Tibial nerve (tissue), 4 donors: ENCODE measurements around the gene ATAD3A. TPM values are rescaled to one million over a fixed set of nuclear protein-coding genes. Genes with fewer than 3 reads are reported as not detected.
"Not testable (repeated sequence)": the region's sequence is repeated elsewhere in the genome, so short reads cannot be mapped to it uniquely, and the experiment has no call there.

Experiments used
- DNase-seq, 2 donors: peaks; one replicate each; pipeline ENCODE4 v3.0.0-alpha.2; 2019; ENCODE audit warnings: low spot score in 2 of 2
- H3K27ac ChIP-seq, 4 donors: fragments of 200-600 bp; sonication (generic) in 3 of 4; one replicate each; pipeline ENCODE4 v1.5.1; 2017 to 2019; ENCODE audit warnings: mild to moderate bottlenecking in 1 of 4
- H3K27me3 ChIP-seq, 2 donors: fragments of 200-600 bp; sonication (generic) in 1 of 2; one replicate each; pipeline versions ENCODE4 v1.5.1 to v1.6.0; 2017 to 2019
- H3K36me3 ChIP-seq, 3 donors: fragments of 200-600 bp; sonication (generic); one replicate each; pipeline ENCODE4 v1.5.1; 2018 to 2019
- H3K4me1 ChIP-seq, 4 donors: fragments of 200-600 bp; sonication (generic) in 3 of 4; one replicate each; pipeline ENCODE4 v1.5.1; 2017 to 2019
- H3K4me3 ChIP-seq, 4 donors: fragments of 200-600 bp; sonication (generic) in 3 of 4; one replicate each; pipeline ENCODE4 v1.5.1; 2017 to 2019; ENCODE audit warnings: mild to moderate bottlenecking in 1 of 4, moderate library complexity in 1 of 4
- H3K9me3 ChIP-seq, 4 donors: fragments of 200-600 bp; sonication (generic) in 3 of 4; one replicate each; pipeline ENCODE4 v1.5.1; 2017 to 2019
- CTCF ChIP-seq, 5 experiments: fragments of 200-600 bp in 3 of 5; fragments of 450-650 bp in 2 of 5; sonication (generic) in 3 of 5; IDR thresholded peaks; one replicate each; pipeline ENCODE4 v1.5.1; 2016 to 2019; ENCODE audit warnings: antibody characterized with exemption in 5 of 5, mild to moderate bottlenecking in 3 of 5, moderate library complexity in 2 of 5
- EP300 ChIP-seq, 2 donors: sonication (generic); formaldehyde crosslinking; IDR thresholded peaks; one replicate each; pipeline ENCODE4 v1.6.1; 2017; ENCODE audit warnings: antibody characterized with exemption in 2 of 2, mild to moderate bottlenecking in 1 of 2
- POLR2A ChIP-seq, 2 donors: fragments of 450-650 bp; IDR thresholded peaks; one replicate each; pipeline ENCODE4 v1.6.1; 2017; ENCODE audit warnings: antibody characterized with exemption in 2 of 2, mild to moderate bottlenecking in 2 of 2, moderate library complexity in 2 of 2
- WGBS, 2 donors: methylation state at CpG; one replicate each; pipeline ENCODE4 v1.1.5; 2018; 5-methylcytosine and 5-hydroxymethylcytosine counted together
- total RNA-seq, 4 donors: library from RNA; depleted of rRNA; stranded (reverse); fragments of >200 nt; gene quantifications; one replicate each; pipeline ENCODE4 v1.1.0, GENCODE V29; 2016

Gene ATAD3A
- total RNA-seq, 4 donors from 2014 or later = 19.6 to 47.4 (median 27.0) TPM

GRCh38 chr1:1517973-1518620 is 6.1 kb downstream of the ATAD3A start:
- 90 to 92% methylated on average over 20 to 28 of the region's 28 CpGs for WGBS, 2 donors
- Histone ChIP-seq H3K36me3 (peaks cover 0 to 59% (median 0%) of the 10 kb centered on the region in 3 donors), H3K27me3 (no peaks in the 10 kb centered on the region)

GRCh38 chr1:1518621-1519007 is 6.7 kb downstream of the ATAD3A start:
- WGBS, 2 donors = 93 to 94% methylated on average over 15 to 17 of the region's 19 CpGs
- H3K4me3 ChIP-seq, H3K4me1 ChIP-seq, H3K27me3 ChIP-seq, H3K27ac ChIP-seq, DNase-seq, H3K9me3 ChIP-seq: not testable (repeated sequence)
- H3K36me3 ChIP-seq = peaks cover 0 to 64% (median 0%) of the 10 kb centered on the region in 3 donors

More at GRCh38 chr1:1517973-1518620, 6.1 kb downstream of the ATAD3A start:
- Histone ChIP-seq H3K9me3 (no peaks in the 10 kb centered on the region), H3K4me3 (no peak overlapping the region), H3K4me1 (peaks cover 0 to 8% (median 0%) of the 10 kb centered on the region in 4 donors), H3K27ac (no peak overlapping the region)
- no peak for DNase-seq
- no peak for TF ChIP-seq CTCF (IDR thresholded peaks at IDR 0.05)
- TF ChIP-seq EP300 (IDR thresholded peaks at IDR 0.05) = no peak
- TF ChIP-seq POLR2A (IDR thresholded peaks at IDR 0.05) = no peak

- H3K4me3 ChIP-seq, DNase-seq, H3K27ac ChIP-seq, H3K27me3 ChIP-seq, H3K9me3 ChIP-seq, H3K4me1 ChIP-seq: not testable (repeated sequence)
- H3K36me3 ChIP-seq = peaks cover 0 to 72% (median 0%) of the 10 kb centered on the region in 3 donors
- 96% methylated on average over 45 to 50 of the region's 51 CpGs for WGBS, 2 donors
Measured at GRCh38 chr1:1519805-1520505, 8.0 kb downstream of the ATAD3A start.

- no peak for TF ChIP-seq POLR2A (IDR thresholded peaks at IDR 0.05)
- TF ChIP-seq CTCF (IDR thresholded peaks at IDR 0.05) = no peak
- TF ChIP-seq EP300 (IDR thresholded peaks at IDR 0.05) = no peak
- no peaks in the 10 kb centered on the region for H3K9me3 ChIP-seq
- H3K36me3 ChIP-seq = peaks cover 0 to 82% (median 0%) of the 10 kb centered on the region in 3 donors
- H3K27me3 ChIP-seq = no peaks in the 10 kb centered on the region
- H3K4me3 ChIP-seq = no peak overlapping the region
- no peaks in the 10 kb centered on the region for H3K4me1 ChIP-seq
- no peak overlapping the region for H3K27ac ChIP-seq
- no peak for DNase-seq
- 94 to 95% methylated on average over 19 of the region's 19 CpGs for WGBS, 2 donors
Measured at GRCh38 chr1:1521331-1521730, 9.4 kb downstream of the ATAD3A start.

- H3K27ac ChIP-seq, H3K27me3 ChIP-seq, DNase-seq, H3K4me1 ChIP-seq, H3K4me3 ChIP-seq, H3K9me3 ChIP-seq: not testable (repeated sequence)
- peaks cover 0 to 84% (median 0%) of the 10 kb centered on the region in 3 donors for H3K36me3 ChIP-seq
- 85 to 90% methylated on average over 13 to 30 of the region's 30 CpGs for WGBS, 2 donors
Measured at GRCh38 chr1:1522536-1522935, 10.6 kb downstream of the ATAD3A start.

- 91 to 96% methylated on average over 31 of the region's 31 CpGs for WGBS, 2 donors
- H3K27ac ChIP-seq, H3K9me3 ChIP-seq, H3K4me3 ChIP-seq, DNase-seq, H3K4me1 ChIP-seq, H3K27me3 ChIP-seq: not testable (repeated sequence)
- peaks cover 0 to 85% (median 3%) of the 10 kb centered on the region in 3 donors for H3K36me3 ChIP-seq
Measured at GRCh38 chr1:1523226-1523625, 11.3 kb downstream of the ATAD3A start.

GRCh38 chr1:1523651-1524050 is 11.7 kb downstream of the ATAD3A start:
- DNase-seq, H3K4me1 ChIP-seq, H3K4me3 ChIP-seq, H3K27ac ChIP-seq, H3K9me3 ChIP-seq, H3K27me3 ChIP-seq: not testable (repeated sequence)
- peaks cover 0 to 85% (median 4%) of the 10 kb centered on the region in 3 donors for H3K36me3 ChIP-seq
- WGBS, 2 donors = 89 to 92% methylated on average over 13 to 17 of the region's 17 CpGs

GRCh38 chr1:1524750-1525383 is 12.9 kb downstream of the ATAD3A start:
- H3K9me3 ChIP-seq = not testable (repeated sequence)
- 92 to 93% methylated on average over 12 to 26 of the region's 30 CpGs for WGBS, 2 donors

GRCh38 chr1:1526476-1526875 is 14.5 kb downstream of the ATAD3A start:
- not testable (repeated sequence) for H3K4me3 ChIP-seq, H3K27ac ChIP-seq, H3K27me3 ChIP-seq, DNase-seq, H3K4me1 ChIP-seq
- H3K36me3 ChIP-seq = peaks cover 0 to 88% (median 4%) of the 10 kb centered on the region in 3 donors
- WGBS, 2 donors = no CpG with 5 or more reads among the region's 21 CpGs
- H3K9me3 ChIP-seq = peaks cover 0 to 11% (median 0%) of the 10 kb centered on the region in 4 donors

More at GRCh38 chr1:1524750-1525383, 12.9 kb downstream of the ATAD3A start:
- not testable (repeated sequence) for H3K27ac ChIP-seq, DNase-seq, H3K4me3 ChIP-seq, H3K27me3 ChIP-seq, H3K4me1 ChIP-seq
- H3K36me3 ChIP-seq = peaks cover 0 to 91% (median 4%) of the 10 kb centered on the region in 3 donors
